Measurements from ENCODE around the gene MIXL1.
"Not testable (repeated sequence)": the region's sequence is repeated elsewhere in the genome, so short reads cannot be mapped to it uniquely, and the experiment has no call there.

The MIXL1 gene

DNA sequence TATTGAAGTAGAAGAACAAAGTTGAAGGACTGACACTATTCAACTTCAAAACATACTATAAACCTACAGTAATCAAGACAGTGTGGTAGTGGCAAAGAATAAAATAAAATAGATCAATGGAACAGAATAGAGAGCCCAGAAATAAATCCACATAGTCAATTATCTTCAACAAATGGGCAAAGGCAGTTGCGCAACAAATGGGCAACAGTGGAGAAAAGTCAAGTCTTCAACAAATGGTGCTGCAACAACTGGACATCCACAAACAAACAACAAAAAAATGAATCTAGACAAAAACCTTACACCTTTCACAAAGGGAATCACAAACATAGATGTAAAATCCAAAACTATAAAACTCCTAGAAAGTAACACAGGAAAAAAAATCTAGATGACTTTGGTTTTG lies 38.4 kb downstream of the MIXL1 start:
- no peak overlapping the region for H3K27ac ChIP-seq
- TF ChIP-seq CTCF (conservative IDR thresholded peaks at IDR 0.05) (no peak), ZFX (IDR thresholded peaks at IDR 0.05) (no peak)

GRCh38 chr1:226268421-226269124 lies 45.1 kb downstream of the MIXL1 start:
- no peak overlapping the region for H3K27ac ChIP-seq
- no peak for TF ChIP-seq CTCF (conservative IDR thresholded peaks at IDR 0.05)
- no peak for TF ChIP-seq ZFX (IDR thresholded peaks at IDR 0.05)

DNA sequence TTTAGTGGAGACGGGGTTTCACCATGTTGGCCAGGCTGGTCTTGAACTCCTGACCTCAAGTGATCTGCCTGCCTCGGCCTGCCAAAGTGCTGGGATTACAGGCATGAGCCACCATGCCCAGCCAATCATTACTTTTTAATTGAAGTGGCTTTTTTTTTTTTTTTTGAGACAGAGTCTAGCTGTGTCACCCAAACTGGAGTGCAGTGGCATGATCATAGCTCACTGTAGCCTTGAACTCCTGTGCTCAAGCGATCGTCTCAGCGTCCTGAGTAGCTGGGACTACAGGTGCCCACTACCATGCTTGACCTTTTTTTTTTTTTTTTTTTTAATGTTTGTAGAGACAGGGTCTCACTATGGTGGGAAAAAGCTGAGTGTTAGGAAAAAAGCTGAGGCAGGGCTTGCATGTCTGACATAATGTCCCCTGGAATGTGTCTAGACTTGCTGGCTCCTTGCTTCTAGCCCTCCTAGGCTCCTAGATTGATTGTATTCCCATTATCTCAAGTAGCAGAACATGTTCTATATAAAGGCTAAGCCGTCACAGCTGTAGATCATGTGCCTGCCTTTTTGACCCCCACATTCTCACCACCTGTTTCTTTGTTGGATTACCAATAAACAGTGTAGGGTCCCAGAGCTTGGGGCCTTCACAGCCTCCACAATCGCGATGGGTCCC lies 48.9 kb downstream of the MIXL1 start:
- H3K27ac ChIP-seq = not testable (repeated sequence)

DNA sequence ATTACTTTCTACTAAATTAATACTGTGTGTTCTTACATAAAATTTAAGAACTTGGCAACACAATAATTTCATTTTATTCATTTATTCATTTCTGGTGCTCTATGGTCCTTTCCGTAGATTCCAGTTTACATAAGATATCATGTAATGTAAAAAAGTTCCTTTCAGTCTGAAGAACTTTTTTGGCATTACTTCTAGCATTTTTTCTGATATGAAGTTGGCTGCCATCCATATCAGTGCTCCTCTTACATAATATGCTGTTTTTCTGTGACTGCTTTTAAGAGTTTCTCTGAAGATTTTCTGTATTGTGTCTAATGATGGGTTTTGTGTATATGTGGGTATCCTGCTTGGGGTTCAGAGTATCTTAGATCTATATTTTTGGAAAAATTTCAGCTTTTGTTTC lies 50.7 kb downstream of the MIXL1 start:
- no peak overlapping the region for H3K27ac ChIP-seq
- TF ChIP-seq ZFX (IDR thresholded peaks at IDR 0.05) (no peak), CTCF (conservative IDR thresholded peaks at IDR 0.05) (no peak)

DNA sequence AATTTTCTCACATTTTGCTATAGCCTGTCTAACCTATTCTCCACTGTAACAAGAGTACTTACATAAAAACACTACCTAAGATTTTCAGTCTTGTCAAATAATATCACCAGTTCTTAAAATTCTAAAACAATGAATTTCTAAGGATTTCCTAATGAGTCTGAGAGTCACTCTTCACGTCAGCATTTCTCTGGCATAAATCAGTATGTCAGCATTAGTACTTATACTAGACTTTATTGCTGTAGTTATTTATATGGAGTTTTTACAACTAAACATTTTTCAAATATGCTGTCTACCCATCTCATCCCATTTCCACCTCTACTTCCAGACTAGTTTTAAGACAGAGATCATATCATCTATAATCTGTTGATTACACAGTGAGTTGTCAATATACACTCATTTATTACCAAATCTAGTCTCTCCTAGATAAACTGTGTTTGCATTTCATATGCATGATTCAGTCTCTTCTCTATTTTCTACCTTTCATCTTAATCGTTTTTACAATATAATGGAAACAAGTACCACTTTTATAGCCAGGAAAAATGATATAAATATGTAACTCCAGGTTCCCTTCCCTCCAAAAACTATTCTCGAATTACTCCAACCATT lies 52.7 kb downstream of the MIXL1 start:
- H3K27ac ChIP-seq = no peak overlapping the region
- TF ChIP-seq ZFX (IDR thresholded peaks at IDR 0.05) (no peak), CTCF (conservative IDR thresholded peaks at IDR 0.05) (no peak)

Data from C4-2B (cell line).